GM12892 (cell line): Measurements from ENCODE around the gene AKTIP.

Experiments
- POLR2A ChIP-seq: IDR thresholded peaks from 2 replicates; pipeline ENCODE4 v1.6.1; 2011; ENCODE audit warnings: low read depth, low read length, control low read depth
- POLR2AphosphoS5 ChIP-seq: IDR thresholded peaks from 2 replicates; pipeline ENCODE4 v1.6.1; 2011; ENCODE audit warnings: low read depth, low read length, control low read depth
- TAF1 ChIP-seq: IDR thresholded peaks from 2 replicates; pipeline ENCODE4 v1.6.1; 2011; ENCODE audit warnings: low read depth, mild to moderate bottlenecking, control low read depth, low read length, borderline replicate concordance

- TF ChIP-seq POLR2A, result no peak
- no peak for TF ChIP-seq POLR2AphosphoS5
- TF ChIP-seq TAF1, result no peak
These were observed 25.8 kb upstream of the AKTIP start for GRCh38 chr16:53528797-53529196.
